HG03439 (cell line): ENCODE measurements around the gene CPN1.
"Not testable (repeated sequence)": the region's sequence is repeated elsewhere in the genome, so short reads cannot be mapped to it uniquely, and the experiment has no call there.

ENCODE experiments used
- ATAC-seq: cut with Tn5 transposase; IDR thresholded peaks from one replicate; pipeline ENCODE4 v1.9.1; 2021; ENCODE audit warnings: mild to moderate bottlenecking, moderate library complexity; ENCODE audit not compliant: unreplicated experiment

CPN1 gene

DNA sequence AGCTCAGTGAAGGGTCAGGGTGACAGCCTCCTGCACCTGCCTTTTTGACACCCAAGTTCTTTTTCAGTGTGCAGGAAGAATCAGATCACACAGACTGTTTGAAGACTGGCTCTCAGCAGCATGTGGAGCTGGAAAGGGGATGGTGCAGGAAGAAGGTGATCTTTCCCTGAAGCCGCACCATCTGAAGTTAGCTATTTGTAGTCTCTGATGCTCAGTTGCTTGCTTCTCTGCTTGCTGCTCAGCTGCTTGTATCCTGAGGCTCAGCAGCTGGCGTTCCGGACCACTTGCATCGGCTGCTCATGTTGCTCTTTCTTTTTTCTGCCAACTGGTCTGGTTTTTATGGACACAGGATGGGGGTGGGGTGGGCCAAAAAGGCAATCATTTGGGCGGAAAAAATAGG is 56.1 kb downstream of the CPN1 start:
- ATAC-seq: no peak

DNA sequence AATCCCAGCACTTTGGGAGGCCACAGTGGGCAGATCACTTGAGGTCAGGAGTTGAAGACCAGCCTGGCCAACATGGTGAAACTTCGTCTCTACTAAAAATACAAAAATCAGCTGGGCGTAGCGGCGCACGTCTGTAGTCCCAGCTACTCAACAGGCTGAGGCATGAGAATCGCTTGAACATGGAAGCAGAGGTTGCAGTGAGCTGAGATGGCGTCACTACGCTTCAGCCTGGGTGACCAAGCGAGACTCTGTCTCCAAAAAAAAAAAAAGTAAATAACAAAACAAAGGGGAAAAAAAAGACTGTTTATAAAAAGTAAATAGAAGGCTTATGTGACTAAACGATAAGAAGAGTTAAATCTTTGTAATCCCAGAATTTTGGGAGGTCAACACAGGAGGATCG is 56.9 kb downstream of the CPN1 start:
- no peak for ATAC-seq

DNA sequence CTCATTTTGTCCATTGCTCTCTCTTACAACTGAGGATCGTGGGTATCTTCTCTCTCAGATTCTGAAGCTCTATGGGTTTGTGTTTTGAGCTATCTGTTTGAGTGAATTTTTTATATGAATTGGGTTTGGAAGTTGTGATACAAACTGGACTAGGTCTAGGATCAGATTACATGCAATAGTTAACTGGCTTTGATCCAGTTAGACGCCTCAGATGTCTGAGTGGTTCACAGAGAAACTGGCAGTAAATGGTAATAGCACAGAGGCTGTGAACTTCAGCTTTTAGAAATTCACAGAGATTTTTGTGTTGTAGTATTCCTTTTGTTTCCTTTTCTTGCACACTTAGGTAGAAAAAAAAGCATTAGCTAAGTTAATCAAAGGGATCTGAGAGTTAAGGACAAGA is 59.3 kb downstream of the CPN1 start:
- ATAC-seq: no peak

DNA sequence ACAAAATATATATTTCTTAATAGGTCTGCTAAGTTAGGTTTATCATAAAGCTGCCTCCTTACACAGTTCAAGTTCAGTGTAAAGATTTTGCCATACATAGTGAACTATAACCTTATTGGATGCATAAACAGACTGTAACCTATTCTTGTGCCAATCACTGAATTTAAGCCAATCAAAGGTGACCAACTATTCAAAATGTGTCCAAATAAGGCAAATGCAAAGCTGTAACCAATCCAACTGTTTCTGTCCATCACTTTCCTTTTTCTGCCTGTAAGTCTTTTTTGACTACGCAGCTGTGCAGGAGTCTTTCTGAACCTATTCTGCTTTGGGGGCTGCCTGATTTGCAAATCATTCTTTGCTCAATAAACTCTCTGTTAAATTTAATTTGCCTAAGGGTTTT is 60.3 kb downstream of the CPN1 start:
- ATAC-seq: no peak

DNA sequence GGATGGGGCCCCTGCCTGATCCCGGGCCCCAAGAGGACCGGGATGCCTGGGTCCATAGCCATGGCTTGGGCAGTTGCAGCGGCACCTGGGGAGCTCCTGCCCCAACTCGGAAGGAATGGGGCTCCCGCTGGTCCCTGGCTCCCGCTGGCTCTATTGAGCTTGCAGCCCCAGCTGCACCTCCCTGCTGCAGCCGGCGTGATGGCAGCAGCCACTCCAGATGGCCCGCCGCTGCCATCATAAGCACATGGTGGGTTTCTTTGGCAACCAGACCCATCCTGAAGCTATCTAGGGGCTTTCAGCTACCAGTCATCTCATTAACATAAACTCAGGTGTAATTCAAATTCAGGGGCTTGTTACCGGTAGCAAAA is 60.8 kb downstream of the CPN1 start:
- ATAC-seq: no peak

DNA sequence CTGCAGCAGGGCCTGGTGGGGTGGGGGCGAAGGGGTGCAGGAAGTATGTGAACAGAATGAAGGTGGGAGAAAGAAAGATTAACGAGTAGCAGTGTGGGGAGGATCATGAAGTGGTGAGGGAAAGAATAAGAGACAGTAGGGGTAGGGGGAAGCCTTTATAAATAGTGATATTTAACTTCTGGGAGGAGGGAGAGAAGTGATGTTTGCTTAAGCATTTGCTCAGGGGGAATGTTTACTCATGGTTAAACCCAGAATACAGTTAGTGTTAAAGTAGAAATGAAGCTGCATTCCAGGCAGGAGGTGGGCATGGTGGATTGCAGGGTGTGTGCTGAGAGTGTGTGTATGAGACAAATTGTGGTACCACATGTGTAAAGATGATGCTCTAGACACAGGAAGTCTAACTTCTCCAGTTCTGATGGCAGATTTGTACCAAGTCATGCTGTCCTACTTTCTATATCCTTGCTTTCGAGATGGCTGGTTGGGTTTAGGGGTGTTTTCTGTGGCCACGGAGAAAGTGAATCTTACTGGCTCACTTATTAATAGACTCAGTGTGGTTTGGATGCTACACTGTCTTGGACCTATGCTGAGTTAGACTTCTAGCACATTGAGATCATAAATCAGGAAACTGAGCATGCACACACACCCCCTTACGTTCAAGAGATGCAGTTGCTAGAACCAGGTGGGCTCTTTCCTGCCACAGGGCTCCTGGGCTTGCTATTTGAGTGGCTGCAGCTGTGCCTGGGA is 61.4 kb downstream of the CPN1 start:
- no peak for ATAC-seq

DNA sequence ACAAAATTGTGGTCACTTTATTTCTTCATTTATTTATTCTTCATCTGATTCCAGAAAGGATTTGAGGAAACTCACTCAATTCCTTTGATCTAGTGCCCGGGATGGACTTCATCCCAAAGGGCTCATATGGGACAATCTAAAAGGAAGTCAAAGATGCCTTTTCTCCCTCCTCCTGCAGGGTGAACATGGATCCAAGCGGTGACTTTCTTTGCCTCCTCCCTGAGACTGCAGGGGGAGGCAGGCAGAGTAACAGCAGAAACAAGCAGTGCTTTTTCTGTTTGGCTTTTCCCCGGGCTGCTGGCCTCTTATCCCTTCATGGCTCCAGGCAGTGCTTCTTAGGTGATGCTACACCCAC is 61.9 kb downstream of the CPN1 start:
- no peak for ATAC-seq

DNA sequence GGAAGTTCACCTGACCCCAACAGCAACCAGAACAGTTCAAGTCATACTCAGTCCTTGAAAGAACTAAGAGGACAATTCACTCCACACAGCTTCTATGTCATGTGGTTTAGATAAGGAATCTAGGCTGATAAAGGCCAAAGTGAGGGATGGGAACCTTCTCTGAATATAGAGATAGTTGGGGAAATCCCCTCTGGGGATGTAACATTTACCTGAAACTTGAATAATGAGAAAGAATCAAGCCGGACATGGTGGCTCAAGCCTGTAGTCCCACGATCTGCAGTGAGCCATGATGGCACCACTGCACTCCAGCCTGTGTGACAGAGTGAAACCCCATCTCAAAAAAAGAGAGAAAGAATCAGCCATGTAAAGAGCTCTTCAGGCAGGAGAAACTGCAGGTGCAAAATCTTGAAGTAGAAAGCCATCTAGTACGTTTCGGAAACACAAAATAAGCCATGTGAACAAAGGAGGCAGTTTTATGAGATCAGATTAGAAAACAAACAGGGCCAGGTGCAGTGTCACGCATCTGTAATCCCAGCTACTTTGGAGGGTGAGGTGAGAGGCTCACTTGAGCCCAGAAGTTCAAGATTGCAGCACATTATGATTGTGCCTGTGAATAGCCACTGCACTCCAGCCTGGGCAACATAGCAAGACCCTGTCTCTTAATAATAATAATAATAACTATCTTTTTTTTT is 67.5 kb downstream of the CPN1 start:
- ATAC-seq: peak; percentile 67

DNA sequence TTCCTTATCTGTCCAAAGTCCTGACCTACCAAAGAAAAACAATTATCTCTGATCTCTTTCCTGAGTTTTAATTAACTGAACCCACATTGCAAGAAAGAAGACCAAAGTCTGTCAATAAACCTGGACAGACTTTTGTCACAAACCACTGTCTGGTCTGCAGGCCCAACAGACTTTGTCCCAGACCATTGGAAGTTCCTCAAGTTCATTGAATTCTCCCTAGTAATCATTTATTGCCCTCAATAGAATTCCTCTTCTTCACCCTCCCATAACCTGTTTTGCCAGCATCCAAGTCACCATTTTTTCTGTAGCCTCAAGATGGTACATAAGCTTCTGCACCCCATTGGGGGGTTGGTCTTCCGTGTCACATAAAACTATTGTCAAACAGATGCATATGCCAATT is 68.0 kb downstream of the CPN1 start:
- ATAC-seq: no peak

DNA sequence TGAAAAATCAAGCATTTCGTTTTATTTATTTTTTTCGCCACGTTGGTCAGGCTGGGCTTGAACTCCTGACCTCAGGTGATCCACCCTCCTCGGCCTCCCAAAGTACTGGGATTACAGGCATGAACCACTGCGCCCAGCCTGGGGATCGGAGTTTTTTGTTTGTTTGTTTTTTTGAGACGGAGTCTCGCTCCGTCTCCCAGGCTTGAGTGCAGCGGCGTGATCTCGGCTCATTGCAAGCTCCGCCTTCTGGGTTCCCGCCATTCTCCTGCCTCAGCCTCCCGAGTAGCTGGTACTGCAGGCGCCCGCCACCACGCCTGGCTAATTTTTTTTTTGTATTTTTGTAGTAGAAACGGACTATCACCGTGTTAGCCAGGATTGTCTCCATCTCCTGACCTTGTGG is 69.8 kb downstream of the CPN1 start:
- ATAC-seq: not testable (repeated sequence)

DNA sequence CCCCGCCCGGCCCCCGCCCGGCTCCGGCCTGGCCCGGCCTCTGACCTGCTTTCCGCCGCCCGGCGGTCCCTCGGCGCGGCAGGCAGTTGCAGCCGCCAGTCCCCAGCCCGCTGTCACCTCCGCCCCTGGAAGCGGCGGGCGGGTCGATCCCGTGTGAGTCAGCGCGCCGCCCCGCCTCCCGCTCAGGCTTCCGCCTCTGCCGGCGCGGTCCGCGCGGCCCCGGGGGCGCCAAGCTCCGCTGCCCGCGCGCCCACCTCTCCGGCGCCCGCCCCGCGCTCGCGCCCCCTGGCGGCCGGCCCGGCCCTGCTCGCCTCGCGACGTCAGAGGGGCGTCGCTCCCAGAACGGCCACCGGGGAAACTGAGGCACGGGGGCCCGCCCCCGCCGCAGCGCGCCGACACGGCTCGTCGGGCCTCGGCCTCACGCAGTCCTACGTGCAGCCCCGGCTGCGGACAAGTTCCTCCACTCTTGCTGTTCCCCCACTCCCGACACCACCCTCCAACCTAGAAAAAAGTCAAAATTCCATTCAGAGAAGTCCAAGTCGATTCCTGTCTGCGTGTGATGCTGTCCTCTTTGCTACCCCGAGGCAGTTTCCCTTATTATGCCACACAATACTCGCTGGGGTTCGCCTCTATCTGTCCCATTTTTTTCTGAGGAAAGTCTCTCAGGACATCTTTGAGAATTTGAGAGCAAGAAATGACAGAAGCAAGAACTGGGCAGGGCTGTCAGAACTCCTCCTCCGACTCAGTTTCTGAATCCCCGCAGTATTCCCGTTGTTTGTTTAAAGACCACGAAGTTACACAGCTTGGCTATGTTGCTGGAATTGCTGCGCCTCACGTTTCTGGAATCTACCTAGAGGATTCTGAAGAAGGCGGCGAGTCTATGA is 71.6 kb downstream of the CPN1 start, which contains the start of gene DNMBP:
Gene DNMBP (minus strand): TSS at position 155 of the 884 bp plus-strand sequence. CDS start 37,823 bp downstream, outside the sequence.
- peak; percentile 65 for ATAC-seq

DNA sequence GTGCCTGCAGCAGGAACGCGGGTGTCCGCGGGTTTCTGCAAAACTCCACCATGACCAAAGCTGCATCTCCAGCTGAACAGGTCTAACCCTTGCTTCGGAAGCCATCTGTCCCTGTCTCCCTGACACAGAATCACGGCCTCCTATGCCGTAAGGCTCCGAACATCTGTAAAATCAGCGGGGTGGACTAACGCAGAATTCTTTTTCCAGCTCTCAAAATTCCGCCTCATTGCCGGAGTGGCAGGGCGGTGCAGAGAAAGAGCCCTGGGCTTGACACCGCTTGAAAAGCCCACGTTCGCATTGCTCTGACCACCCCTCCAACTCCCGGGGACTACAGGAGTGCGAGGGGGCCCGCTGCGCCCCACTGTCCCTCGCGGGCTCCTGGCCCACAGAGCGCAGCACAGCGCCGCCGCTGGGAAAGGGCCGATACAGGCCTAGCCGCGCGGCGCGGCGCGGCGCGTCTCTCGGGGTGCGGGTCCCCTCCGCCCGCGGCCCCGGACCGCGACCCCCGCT is 72.3 kb downstream of the CPN1 start:
- peak; percentile 43 for ATAC-seq

DNA sequence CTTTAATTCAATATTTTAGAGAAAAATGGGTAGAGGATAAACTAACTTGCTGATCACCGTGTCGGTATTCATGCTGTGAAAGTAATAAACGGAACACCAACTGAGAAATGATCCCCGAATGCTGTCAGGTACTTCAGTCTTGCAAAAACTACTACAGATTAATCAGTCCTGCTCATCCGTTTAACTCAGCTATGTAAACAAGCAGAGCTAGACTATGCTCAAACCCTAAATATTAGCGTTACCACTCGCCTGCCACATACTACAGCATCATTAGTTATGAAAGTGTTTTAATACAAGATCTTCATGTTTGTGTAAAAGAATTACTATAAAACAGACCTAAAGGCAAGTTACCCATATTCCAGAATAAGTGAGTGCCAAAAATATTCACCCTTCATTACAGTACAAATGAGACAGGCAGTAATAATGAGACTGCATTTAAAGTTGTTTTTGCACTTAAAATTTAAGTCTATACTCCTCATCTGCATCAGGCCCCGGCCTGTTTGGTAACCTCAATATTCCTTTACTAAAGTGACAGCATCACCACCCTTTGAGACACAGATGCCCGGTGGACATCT is 72.9 kb downstream of the CPN1 start:
- ATAC-seq: no peak

DNA sequence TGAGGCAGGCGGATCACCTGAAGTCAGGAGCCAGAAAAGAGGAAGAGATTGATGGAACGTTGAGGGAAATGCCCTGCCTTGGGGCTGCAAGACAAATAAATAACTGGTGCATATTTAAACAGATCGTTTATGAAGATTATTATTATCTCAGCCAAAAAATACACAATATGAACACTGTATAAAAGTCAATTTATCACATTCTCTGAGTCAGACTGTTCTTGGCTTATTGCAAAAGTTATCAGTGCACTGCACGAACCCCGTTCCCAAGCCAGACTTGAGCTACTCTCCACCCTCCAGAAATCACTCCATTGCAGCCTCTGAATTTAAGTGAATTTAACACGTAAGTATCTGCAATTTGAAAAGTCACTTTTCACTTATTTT is 73.5 kb downstream of the CPN1 start:
- ATAC-seq: no peak

DNA sequence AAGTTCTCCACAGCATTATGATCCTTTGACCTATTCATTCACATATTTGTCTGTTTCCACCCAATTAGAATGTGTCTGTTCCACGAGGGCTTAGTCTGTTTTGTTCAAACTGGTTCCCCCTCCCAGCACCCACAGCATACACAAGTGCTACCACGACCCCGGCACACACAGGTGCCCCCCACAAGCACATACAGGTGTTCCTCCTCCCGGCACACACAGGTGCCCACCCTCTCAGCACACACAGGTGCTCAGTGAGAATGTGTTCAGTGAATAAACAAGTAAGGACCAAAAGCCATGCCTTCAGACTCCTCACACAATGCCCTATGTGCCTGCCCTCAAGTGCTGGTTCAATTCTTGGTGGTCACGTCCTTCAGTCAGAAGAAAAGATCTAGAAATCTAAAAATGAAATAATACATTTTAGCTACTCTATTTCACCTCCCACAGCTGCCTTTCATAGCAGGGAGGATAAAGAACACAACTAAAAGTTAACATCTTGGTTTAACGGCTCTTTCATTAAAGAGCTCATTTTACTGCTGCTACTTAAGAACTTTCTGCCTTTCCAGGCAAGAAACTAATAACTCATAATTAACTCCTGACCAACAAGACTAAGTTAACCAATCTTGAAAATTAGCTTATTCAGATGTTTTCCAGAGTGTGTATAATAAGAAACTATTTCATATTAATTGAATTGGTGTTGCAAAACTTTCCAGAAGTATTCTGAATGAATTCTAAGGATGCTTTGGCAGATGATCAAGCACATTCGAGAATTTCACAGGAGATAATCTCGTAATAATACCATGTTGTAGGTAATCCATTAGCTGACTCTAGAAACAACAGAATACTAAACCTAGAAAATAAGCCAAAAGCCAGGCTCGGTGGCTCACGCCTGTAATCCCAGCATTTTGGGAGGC is 74.2 kb downstream of the CPN1 start:
- no peak for ATAC-seq

DNA sequence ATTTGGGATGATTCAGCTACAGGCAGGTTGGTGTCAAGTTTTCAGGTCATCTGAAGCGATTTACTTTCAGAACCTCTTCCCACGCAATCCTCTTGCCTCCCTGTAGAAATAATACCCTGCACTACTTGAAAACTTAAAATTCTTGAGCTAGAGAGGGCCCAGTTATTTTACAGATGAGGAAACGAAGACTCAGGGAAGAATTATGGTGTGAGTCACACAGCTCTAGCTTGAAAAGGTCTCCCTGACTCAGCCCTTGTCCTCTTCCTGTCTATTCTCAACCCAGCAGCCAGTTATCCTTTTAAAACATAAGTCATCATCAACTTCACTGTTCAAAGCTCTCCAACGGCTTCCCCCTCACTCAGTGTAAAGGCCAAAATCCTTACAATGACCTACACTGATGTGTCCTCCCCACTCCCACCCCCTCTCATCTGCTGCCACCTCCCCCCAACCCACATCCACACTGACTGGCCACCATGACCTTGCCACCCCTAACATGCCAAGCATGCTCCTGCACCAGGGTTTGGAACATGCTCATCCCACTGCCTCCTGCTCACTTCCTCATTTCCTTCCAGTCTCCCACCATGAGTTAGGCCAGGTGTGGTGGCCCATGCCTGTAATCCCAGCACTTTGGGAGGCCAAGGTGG is 75.3 kb downstream of the CPN1 start:
- ATAC-seq: no peak

DNA sequence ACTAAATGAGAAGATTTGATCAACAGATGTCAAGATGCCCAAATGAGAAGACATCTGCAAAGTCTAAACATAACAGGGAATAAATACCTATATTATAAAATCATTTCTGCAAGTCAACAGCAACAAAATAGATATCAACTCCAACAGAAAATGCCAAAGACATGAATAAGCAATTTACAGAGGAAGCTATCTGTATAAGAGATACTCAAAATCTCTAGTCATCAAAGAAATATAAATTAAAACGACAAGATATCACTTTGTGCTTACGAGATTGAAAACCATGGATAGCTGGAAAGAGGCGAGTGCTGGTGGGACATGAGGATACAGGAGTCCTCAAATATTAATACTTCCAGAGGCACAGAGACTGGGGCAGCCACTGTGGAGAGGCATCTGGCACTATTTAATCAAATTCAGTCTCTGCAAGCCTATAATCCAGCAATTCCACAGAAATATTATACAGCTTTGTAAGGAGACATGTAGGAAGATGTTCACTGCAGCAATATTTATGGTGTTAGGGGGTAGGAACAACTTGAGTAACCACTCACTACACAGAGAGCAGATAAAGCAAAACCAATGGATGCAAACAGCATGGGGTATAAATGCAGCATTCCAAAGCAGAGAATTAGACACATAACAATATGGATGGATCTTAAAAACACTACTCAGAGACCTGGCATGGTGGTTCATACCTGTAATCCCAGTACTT is 76.7 kb downstream of the CPN1 start:
- ATAC-seq: no peak

DNA sequence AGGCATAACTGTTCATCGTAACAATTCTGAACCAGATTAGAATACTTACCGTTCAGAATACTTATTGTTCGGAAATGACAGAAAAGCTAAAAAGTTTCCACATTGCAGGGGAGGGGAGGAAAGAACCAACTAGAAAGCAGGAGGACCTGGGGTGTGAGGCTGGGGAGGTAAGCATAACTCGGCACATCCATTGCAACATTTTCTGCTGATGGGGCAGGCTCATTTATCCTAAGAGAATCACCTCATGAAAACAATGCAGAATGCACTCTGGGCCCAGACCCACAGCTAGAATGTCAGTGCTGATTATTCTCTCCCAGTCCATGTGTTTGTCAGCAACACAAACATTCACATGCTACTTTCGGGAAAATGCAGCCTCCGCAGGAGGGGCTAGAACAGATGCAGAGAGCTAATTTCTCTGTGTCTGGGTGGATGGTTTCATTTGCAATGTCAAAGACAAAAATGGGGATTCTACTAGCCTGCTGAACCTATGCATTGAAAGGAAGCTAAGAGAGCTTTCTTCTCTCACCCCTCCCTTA is 81.5 kb downstream of the CPN1 start:
- ATAC-seq: no peak
